CD4-positive, alpha-beta memory T cell (primary cell): ENCODE results near the gene VAMP5. TPM values are rescaled to one million over a fixed set of nuclear protein-coding genes. Genes with fewer than 3 reads are reported as not detected.
"Not testable (repeated sequence)": the region's sequence is repeated elsewhere in the genome, so short reads cannot be mapped to it uniquely, and the experiment has no call there.

Experiments
- CTCF ChIA-PET: fragments of 350-600 bp; sonication (Branson Sonifier 250); formaldehyde crosslinking; loops from one replicate; lab custom pipeline; 2021; ENCODE audit warnings: inconsistent platforms; ENCODE audit not compliant: partially characterized antibody; lab: Charles Lee
- POLR2A ChIA-PET: fragments of 350-600 bp; sonication (Branson Sonifier 250); formaldehyde crosslinking; loops from one replicate; lab custom pipeline; 2021; ENCODE audit not compliant: partially characterized antibody; lab: Charles Lee
- DNase-seq, 5 donors: peaks; one replicate each; pipeline versions ENCODE4 v3.0.0 to v3.0.0-alpha.2; 2020 to 2022; ENCODE audit warnings: mixed read lengths in 1 of 5
- H3K27ac ChIP-seq: one replicate; pipeline ENCODE4 v1.7.0; 2013; ENCODE audit warnings: low read depth, low read length
- H3K27me3 ChIP-seq: 2 replicates; pipeline ENCODE4 v1.7.0; 2013; ENCODE audit warnings: mild to moderate bottlenecking, low read length, moderate library complexity; ENCODE audit not compliant: insufficient read depth
- H3K36me3 ChIP-seq: 2 replicates; pipeline ENCODE4 v1.7.0; 2013; ENCODE audit warnings: mild to moderate bottlenecking, low read length, moderate library complexity; ENCODE audit not compliant: insufficient read depth
- H3K4me1 ChIP-seq: 2 replicates; pipeline ENCODE4 v1.7.0; 2013; ENCODE audit warnings: mild to moderate bottlenecking, low read length, moderate library complexity; ENCODE audit not compliant: insufficient read depth
- H3K4me3 ChIP-seq, 2 donors: one replicate each; pipeline ENCODE4 v1.7.0; 2013; ENCODE audit warnings: low read length in 2 of 2, mild to moderate bottlenecking in 1 of 2
- H3K9me3 ChIP-seq, 2 donors: one replicate each; pipeline ENCODE4 v1.7.0; 2013; ENCODE audit warnings: low read length in 2 of 2, control low read depth in 1 of 2; ENCODE audit not compliant: control insufficient read depth in 1 of 2
- H3K27ac Mint-ChIP-seq, 7 donors: one replicate each; pipeline ENCODE4 v1.8.0; 2020 to 2021; ENCODE audit warnings: mixed read lengths in 7 of 7, mild to moderate bottlenecking in 6 of 7, inconsistent platforms in 3 of 7, moderate library complexity in 3 of 7
- H3K27me3 Mint-ChIP-seq, 2 donors: one replicate each; pipeline ENCODE4 v1.8.0; 2020 to 2021; ENCODE audit warnings: mixed read lengths in 2 of 2
- H3K36me3 Mint-ChIP-seq, 2 donors: one replicate each; pipeline ENCODE4 v1.8.0; 2020 to 2021; ENCODE audit warnings: mixed read lengths in 2 of 2, inconsistent platforms in 1 of 2, mild to moderate bottlenecking in 1 of 2
- H3K4me1 Mint-ChIP-seq, 4 donors: one replicate each; pipeline ENCODE4 v1.8.0; 2020 to 2021; ENCODE audit warnings: mixed read lengths in 4 of 4, mild to moderate bottlenecking in 1 of 4
- H3K4me3 Mint-ChIP-seq, 8 donors: one replicate each; pipeline ENCODE4 v1.8.0; 2020 to 2021; ENCODE audit warnings: mixed read lengths in 8 of 8, mild to moderate bottlenecking in 7 of 8, moderate library complexity in 6 of 8, inconsistent platforms in 3 of 8
- H3K9me3 Mint-ChIP-seq, 8 donors: one replicate each; pipeline ENCODE4 v1.8.0; 2020 to 2021; ENCODE audit warnings: mixed read lengths in 8 of 8, mild to moderate bottlenecking in 5 of 8, inconsistent platforms in 3 of 8, moderate library complexity in 1 of 8
- intact Hi-C: fragments of 100-400 bp; cut with micrococcal nuclease; formaldehyde crosslinking; loops from one replicate; pipeline ENCODE4 v1.15.1; 2023
- polyA plus RNA-seq, 2 donors: library from polyadenylated mRNA; unstranded; fragments of 300-500 nt; fragmentation: Illumina TruSeq; gene quantifications; one replicate each; pipeline ENCODE4 v1.2.3, GENCODE V29; 2021
- total RNA-seq, 2 experiments: library from RNA; stranded (reverse); gene quantifications; one replicate each; pipeline ENCODE4 v1.2.3, GENCODE V29; 2021

Gene VAMP5
- total and polyA plus RNA-seq, 4 experiments from 2014 or later = 25.5 to 136 (median 67.1) TPM

- no peaks in the 10 kb centered on the region for H3K36me3 ChIP-seq
- DNase-seq = no peak
- Mint-ChIP-seq H3K4me3 (peak overlapping the region in 2 of 8 donors; percentile 5 to 10), H3K27me3 (no peaks in the 10 kb centered on the region), H3K27ac (peak overlapping the region in 3 of 7 donors; percentile 59 to 74 (median 63)), H3K36me3 (peaks cover 0 to 2% of the 10 kb centered on the region in 2 donors), H3K9me3 (no peaks in the 10 kb centered on the region), H3K4me1 (peaks cover 28 to 40% (median 36%) of the 10 kb centered on the region in 4 donors)
- H3K4me1 ChIP-seq = peaks cover 31% of the 10 kb centered on the region
- intact Hi-C loops = no loop called here
- H3K27ac ChIP-seq = no peak overlapping the region
- H3K4me3 ChIP-seq = no peak overlapping the region
- no peaks in the 10 kb centered on the region for H3K9me3 ChIP-seq
- CTCF ChIA-PET = interaction anchor here (1.8 kb wide), 1 partner anchor 49 kb away, joined by 4 read pairs; no protein-coding TSS in a partner anchor
- H3K27me3 ChIP-seq = no peaks in the 10 kb centered on the region
- POLR2A ChIA-PET = interaction anchor here (1.4 to 5.8 kb wide), 3 partner anchors 7 to 234 kb away, joined by 4 to 71 read pairs (median 9); partner anchors contain the start of genes ELMOD3, RETSAT, RNF181 and VAMP8
Measured at GRCh38 chr2:85588645-85589044, 4.4 kb downstream of the VAMP5 start.

- no peak overlapping the region for H3K27ac Mint-ChIP-seq
- Histone ChIP-seq H3K27me3 (no peaks in the 10 kb centered on the region), H3K4me3 (no peak overlapping the region), H3K9me3 (no peaks in the 10 kb centered on the region), H3K4me1 (peaks cover 28% of the 10 kb centered on the region), H3K36me3 (no peaks in the 10 kb centered on the region), H3K27ac (no peak overlapping the region)
- H3K27me3 Mint-ChIP-seq = no peaks in the 10 kb centered on the region
- ChIA-PET CTCF (no interaction called here), POLR2A (interaction anchor here (1.4 kb wide), 1 partner anchor 235 kb away, joined by 4 read pairs; the partner anchor contains the start of genes ELMOD3 and RETSAT)
- DNase-seq = no peak
- intact Hi-C loops = no loop called here
- H3K4me3 Mint-ChIP-seq = no peak overlapping the region
- H3K9me3 Mint-ChIP-seq = no peaks in the 10 kb centered on the region
- peaks cover 0 to 2% of the 10 kb centered on the region in 2 donors for H3K36me3 Mint-ChIP-seq
- H3K4me1 Mint-ChIP-seq = peaks cover 28 to 39% (median 35%) of the 10 kb centered on the region in 4 donors
Measured at GRCh38 chr2:85589181-85589580, 5.0 kb downstream of the VAMP5 start.

- Histone ChIP-seq H3K27ac (no peak overlapping the region), H3K4me1 (peaks cover 29% of the 10 kb centered on the region), H3K9me3 (no peaks in the 10 kb centered on the region), H3K27me3 (no peaks in the 10 kb centered on the region), H3K36me3 (no peaks in the 10 kb centered on the region), H3K4me3 (no peak overlapping the region)
- ChIA-PET POLR2A (interaction anchor here (1.4 to 1.5 kb wide), 2 partner anchors 13 to 22 kb away, joined by 5 to 7 read pairs; partner anchors contain the start of genes C2orf68 and TMEM150A), CTCF (interaction anchor here (1.0 kb wide), 1 partner anchor 10 kb away, joined by 3 read pairs; no protein-coding TSS in a partner anchor)
- intact Hi-C loops = no loop called here
- H3K27ac Mint-ChIP-seq = peak overlapping the region in 6 of 7 donors; percentile 8 to 70 (median 47)
- H3K4me3 Mint-ChIP-seq = no peak overlapping the region
- no peak for DNase-seq
- peaks cover 31 to 43% (median 38%) of the 10 kb centered on the region in 4 donors for H3K4me1 Mint-ChIP-seq
- H3K36me3 Mint-ChIP-seq = peaks cover 0 to 6% of the 10 kb centered on the region in 2 donors
- H3K27me3 Mint-ChIP-seq = no peaks in the 10 kb centered on the region
- H3K9me3 Mint-ChIP-seq = no peaks in the 10 kb centered on the region
Measured at GRCh38 chr2:85589982-85590791, 6.0 kb downstream of the VAMP5 start.

GRCh38 chr2:85590950-85591349, 6.7 kb downstream of the VAMP5 start:
- Histone ChIP-seq H3K27ac (no peak overlapping the region), H3K9me3 (no peaks in the 10 kb centered on the region), H3K36me3 (no peaks in the 10 kb centered on the region), H3K4me1 (peaks cover 22% of the 10 kb centered on the region), H3K4me3 (no peak overlapping the region), H3K27me3 (no peaks in the 10 kb centered on the region)
- Mint-ChIP-seq H3K27ac (peak overlapping the region in 1 of 7 donors; percentile 73), H3K4me1 (peaks cover 28 to 43% (median 37%) of the 10 kb centered on the region in 4 donors), H3K9me3 (peaks cover 0 to 1% (median 0%) of the 10 kb centered on the region in 8 donors), H3K27me3 (no peaks in the 10 kb centered on the region), H3K36me3 (peaks cover 0 to 14% of the 10 kb centered on the region in 2 donors), H3K4me3 (no peak overlapping the region)
- ChIA-PET POLR2A (interaction anchor here (1.4 to 1.5 kb wide), 2 partner anchors 12 to 21 kb away, joined by 5 to 7 read pairs; partner anchors contain the start of genes C2orf68 and TMEM150A), CTCF (interaction anchor here (0.6 to 1.0 kb wide), 2 partner anchors 10 to 205 kb away, joined by 3 read pairs; no protein-coding TSS in a partner anchor)
- no peak for DNase-seq
- intact Hi-C loops = no loop called here

GRCh38 chr2:85591563-85591962, 7.3 kb downstream of the VAMP5 start:
- Mint-ChIP-seq H3K27me3 (no peaks in the 10 kb centered on the region), H3K4me1 (peaks cover 30 to 46% (median 38%) of the 10 kb centered on the region in 4 donors), H3K4me3 (peak overlapping the region in 1 of 8 donors; percentile 55), H3K36me3 (peaks cover 0 to 16% of the 10 kb centered on the region in 2 donors), H3K27ac (peak overlapping the region in 2 of 7 donors; percentile 24 to 57), H3K9me3 (peaks cover 0 to 1% (median 0%) of the 10 kb centered on the region in 8 donors)
- H3K4me1 ChIP-seq = peaks cover 25% of the 10 kb centered on the region
- H3K9me3 ChIP-seq = no peaks in the 10 kb centered on the region
- intact Hi-C loops = no loop called here
- no peak overlapping the region for H3K27ac ChIP-seq
- H3K4me3 ChIP-seq = no peak overlapping the region
- no peaks in the 10 kb centered on the region for H3K36me3 ChIP-seq
- POLR2A ChIA-PET = interaction anchor here (1.4 to 1.7 kb wide), 3 partner anchors 9 to 20 kb away, joined by 5 to 7 read pairs (median 5); partner anchors contain the start of genes C2orf68 and TMEM150A
- DNase-seq = no peak
- CTCF ChIA-PET = interaction anchor here (0.6 kb wide), 1 partner anchor 206 kb away, joined by 3 read pairs; no protein-coding TSS in a partner anchor
- no peaks in the 10 kb centered on the region for H3K27me3 ChIP-seq

- Mint-ChIP-seq H3K4me3 (peak overlapping the region in 2 of 8 donors; percentile 18 to 36), H3K4me1 (peaks cover 34 to 52% (median 42%) of the 10 kb centered on the region in 4 donors), H3K36me3 (peaks cover 0 to 22% of the 10 kb centered on the region in 2 donors), H3K27ac (peak overlapping the region in 2 of 7 donors; percentile 24 to 66)
- H3K4me3 ChIP-seq, intact Hi-C loops, DNase-seq, H3K9me3 ChIP-seq, H3K9me3 Mint-ChIP-seq, H3K36me3 ChIP-seq, H3K27me3 ChIP-seq, H3K27ac ChIP-seq, CTCF ChIA-PET, H3K27me3 Mint-ChIP-seq: not testable (repeated sequence)
- peaks cover 31% of the 10 kb centered on the region for H3K4me1 ChIP-seq
- POLR2A ChIA-PET = interaction anchor here (0.9 to 5.7 kb wide), 4 partner anchors 8 to 265 kb away, joined by 3 to 50 read pairs (median 25); partner anchors contain the start of genes MAT2A and VAMP8
Measured at GRCh38 chr2:85592299-85592698, 8.1 kb downstream of the VAMP5 start.
